Neural progenitor cell (in vitro differentiated cells): ENCODE results near the gene OLIG2. TPM values are rescaled to one million over a fixed set of nuclear protein-coding genes. Genes with fewer than 3 reads are reported as not detected.

Experiments used
- DNase-seq: peaks from one replicate; pipeline ENCODE4 v3.0.0-alpha.2; 2016; ENCODE audit warnings: low spot score
- H2AFZ ChIP-seq: fragments of 200-600 bp; sonication (generic); replicated peaks from 2 replicates; pipeline ENCODE4 v1.6.1; 2016; ENCODE audit warnings: antibody characterized with exemption
- H3F3A ChIP-seq: fragments of 200-600 bp; sonication (generic); 2 replicates; pipeline ENCODE4 v1.6.1; 2016; ENCODE audit warnings: antibody characterized with exemption, low read depth
- H3K27ac ChIP-seq: fragments of 200-600 bp; sonication (generic); 2 replicates; pipeline ENCODE4 v1.5.1; 2016; ENCODE audit warnings: mild to moderate bottlenecking
- H3K27me3 ChIP-seq: fragments of 200-600 bp; sonication (generic); 2 replicates; pipeline ENCODE4 v1.6.1; 2016; ENCODE audit warnings: mild to moderate bottlenecking, moderate library complexity
- H3K36me3 ChIP-seq: fragments of 200-600 bp; sonication (generic); 2 replicates; pipeline ENCODE4 v1.5.1; 2016
- H3K4me1 ChIP-seq: fragments of 200-600 bp; sonication (generic); 2 replicates; pipeline ENCODE4 v1.6.1; 2016; ENCODE audit warnings: mixed run types
- H3K4me2 ChIP-seq: fragments of 200-600 bp; sonication (generic); 2 replicates; pipeline ENCODE4 v1.6.1; 2016
- H3K4me3 ChIP-seq: fragments of 200-600 bp; sonication (generic); 2 replicates; pipeline ENCODE4 v1.5.1; 2016
- H3K79me2 ChIP-seq: fragments of 200-600 bp; sonication (generic); 2 replicates; pipeline ENCODE4 v1.6.1; 2016; ENCODE audit warnings: low read depth
- H3K9ac ChIP-seq: fragments of 200-600 bp; sonication (generic); 2 replicates; pipeline ENCODE4 v1.6.1; 2016
- H3K9me3 ChIP-seq: fragments of 200-600 bp; sonication (generic); 2 replicates; pipeline ENCODE4 v1.5.1; 2016; ENCODE audit warnings: low read depth
- H4K20me1 ChIP-seq: fragments of 200-600 bp; sonication (generic); 2 replicates; pipeline ENCODE4 v1.6.1; 2016; ENCODE audit warnings: low read depth
- H3K27ac Mint-ChIP-seq: 3 replicates; pipeline ENCODE4 v1.8.0; 2021; ENCODE audit warnings: mixed read lengths
- H3K27me3 Mint-ChIP-seq: 2 replicates; pipeline ENCODE4 v1.8.0; 2022; ENCODE audit warnings: low read depth, mild to moderate bottlenecking, inconsistent platforms, moderate library complexity, mixed read lengths; ENCODE audit not compliant: insufficient read depth
- H3K36me3 Mint-ChIP-seq: 3 replicates; pipeline ENCODE4 v1.8.0; 2021; ENCODE audit warnings: mixed read lengths
- H3K4me1 Mint-ChIP-seq: 3 replicates; pipeline ENCODE4 v1.8.0; 2021; ENCODE audit warnings: mixed read lengths
- H3K4me3 Mint-ChIP-seq: 3 replicates; pipeline ENCODE4 v1.8.0; 2021; ENCODE audit warnings: mild to moderate bottlenecking, moderate library complexity, mixed read lengths
- H3K9me3 Mint-ChIP-seq: 3 replicates; pipeline ENCODE4 v1.8.0; 2020; ENCODE audit warnings: mixed read lengths
- EZH2 ChIP-seq: fragments of 200-600 bp; sonication (generic); IDR thresholded peaks from 2 replicates; pipeline ENCODE4 v1.6.1; 2017; ENCODE audit warnings: antibody characterized with exemption, mild to moderate bottlenecking, moderate library complexity
- EZH2phosphoT487 ChIP-seq: fragments of 200-600 bp; sonication (generic); IDR thresholded peaks from 2 replicates; pipeline ENCODE4 v1.6.1; 2017; ENCODE audit warnings: antibody characterized with exemption
- total RNA-seq: library from RNA; depleted of rRNA; stranded (reverse); fragments of >200 nt; gene quantifications from 2 replicates; pipeline ENCODE4 v1.2.3, GENCODE V29; 2015; ENCODE audit warnings: low replicate concordance
- TF ChIP-seq, protein P1 (sequence below): fragments of 200-600 bp; sonication (generic); IDR thresholded peaks from 2 replicates; pipeline ENCODE4 v1.5.1; 2017; ENCODE audit warnings: antibody characterized with exemption, mild to moderate bottlenecking

Gene OLIG2
- total RNA-seq, 1 donor from 2014 or later, result not detected

DNA sequence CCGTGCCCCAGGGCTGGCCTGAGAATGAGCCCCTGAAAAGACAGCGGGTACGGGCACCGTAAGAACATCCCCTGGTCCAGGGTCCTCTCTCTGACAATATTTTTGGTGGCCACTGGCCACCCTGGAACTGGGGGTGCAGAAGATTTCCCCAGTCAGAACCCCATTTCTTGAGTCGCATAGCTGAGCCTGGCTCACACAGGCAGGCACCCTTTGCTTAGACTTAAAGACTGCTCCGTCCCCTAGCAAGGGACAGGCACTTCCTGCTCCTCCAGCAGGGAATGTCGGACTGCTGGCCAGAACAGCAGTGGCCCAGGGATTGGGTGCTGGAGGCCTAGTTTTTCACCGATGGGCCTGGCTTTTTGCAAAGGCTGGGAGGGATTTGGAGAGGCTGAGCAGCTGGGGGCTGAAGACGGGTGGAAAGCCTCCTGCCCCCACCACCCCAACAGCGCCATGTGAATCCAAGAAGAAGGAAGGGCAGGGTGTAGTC is 4.3 kb downstream of the OLIG2 start:
- Histone ChIP-seq H2AFZ (no peak overlapping the region), H3K9me3 (no peaks in the 10 kb centered on the region), H3K4me1 (peaks cover 6% of the 10 kb centered on the region), H3K27ac (no peak overlapping the region), H3K36me3 (no peaks in the 10 kb centered on the region), H3K79me2 (no peaks in the 10 kb centered on the region), H3K27me3 (peaks cover 100% of the 10 kb centered on the region), H3K9ac (no peak overlapping the region), H3K4me2 (no peak overlapping the region), H3F3A (peaks cover 16% of the 10 kb centered on the region), H3K4me3 (no peak overlapping the region), H4K20me1 (peaks cover 89% of the 10 kb centered on the region)
- H3K4me1 Mint-ChIP-seq, result peaks cover 19% of the 10 kb centered on the region
- TF ChIP-seq, protein P1, sequence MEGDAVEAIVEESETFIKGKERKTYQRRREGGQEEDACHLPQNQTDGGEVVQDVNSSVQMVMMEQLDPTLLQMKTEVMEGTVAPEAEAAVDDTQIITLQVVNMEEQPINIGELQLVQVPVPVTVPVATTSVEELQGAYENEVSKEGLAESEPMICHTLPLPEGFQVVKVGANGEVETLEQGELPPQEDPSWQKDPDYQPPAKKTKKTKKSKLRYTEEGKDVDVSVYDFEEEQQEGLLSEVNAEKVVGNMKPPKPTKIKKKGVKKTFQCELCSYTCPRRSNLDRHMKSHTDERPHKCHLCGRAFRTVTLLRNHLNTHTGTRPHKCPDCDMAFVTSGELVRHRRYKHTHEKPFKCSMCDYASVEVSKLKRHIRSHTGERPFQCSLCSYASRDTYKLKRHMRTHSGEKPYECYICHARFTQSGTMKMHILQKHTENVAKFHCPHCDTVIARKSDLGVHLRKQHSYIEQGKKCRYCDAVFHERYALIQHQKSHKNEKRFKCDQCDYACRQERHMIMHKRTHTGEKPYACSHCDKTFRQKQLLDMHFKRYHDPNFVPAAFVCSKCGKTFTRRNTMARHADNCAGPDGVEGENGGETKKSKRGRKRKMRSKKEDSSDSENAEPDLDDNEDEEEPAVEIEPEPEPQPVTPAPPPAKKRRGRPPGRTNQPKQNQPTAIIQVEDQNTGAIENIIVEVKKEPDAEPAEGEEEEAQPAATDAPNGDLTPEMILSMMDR, result no peak
- peak; percentile 4 for TF ChIP-seq EZH2phosphoT487
- H3K9me3 Mint-ChIP-seq, result peaks cover 4% of the 10 kb centered on the region
- peaks cover 68% of the 10 kb centered on the region for H3K27me3 Mint-ChIP-seq
- no peaks in the 10 kb centered on the region for H3K36me3 Mint-ChIP-seq
- no peak overlapping the region for H3K4me3 Mint-ChIP-seq
- no peak overlapping the region for H3K27ac Mint-ChIP-seq
- no peak for DNase-seq

DNA sequence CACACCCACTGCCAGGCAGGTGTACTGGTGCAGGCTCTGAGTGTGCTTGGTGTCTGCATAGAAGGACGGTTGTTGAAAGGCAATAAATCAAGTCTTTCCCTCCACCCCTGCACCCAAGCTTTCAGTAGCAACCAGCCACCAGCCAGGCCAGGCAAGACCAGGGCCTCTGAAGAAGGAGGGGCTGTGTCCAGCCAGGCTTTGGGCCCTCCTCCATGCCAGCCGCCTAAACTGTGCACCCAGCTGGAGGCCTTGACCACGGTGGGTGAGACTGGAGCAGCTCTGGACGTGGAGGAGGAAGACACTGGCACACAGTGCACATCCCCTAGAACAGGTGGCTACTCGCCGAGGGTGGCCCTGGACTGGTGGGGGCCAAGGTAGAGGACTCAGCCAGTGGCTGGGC is 4.9 kb downstream of the OLIG2 start:
- H3K27me3 ChIP-seq, result peaks cover 100% of the 10 kb centered on the region
- no peak overlapping the region for H3K9ac ChIP-seq
- Mint-ChIP-seq H3K27me3 (peaks cover 64% of the 10 kb centered on the region), H3K27ac (no peak overlapping the region), H3K9me3 (peaks cover 4% of the 10 kb centered on the region), H3K4me3 (no peak overlapping the region), H3K36me3 (no peaks in the 10 kb centered on the region), H3K4me1 (peaks cover 18% of the 10 kb centered on the region)
- H4K20me1 ChIP-seq, result peaks cover 86% of the 10 kb centered on the region
- TF ChIP-seq EZH2, result no peak
- no peak for TF ChIP-seq EZH2phosphoT487
- TF ChIP-seq, protein P1, result no peak
- no peaks in the 10 kb centered on the region for H3K9me3 ChIP-seq
- no peak for DNase-seq
- H3F3A ChIP-seq, result peaks cover 13% of the 10 kb centered on the region
- no peak overlapping the region for H3K4me3 ChIP-seq
- peaks cover 6% of the 10 kb centered on the region for H3K4me1 ChIP-seq
- no peak overlapping the region for H3K4me2 ChIP-seq
- no peak overlapping the region for H2AFZ ChIP-seq
- no peaks in the 10 kb centered on the region for H3K36me3 ChIP-seq
- no peak overlapping the region for H3K27ac ChIP-seq
- no peaks in the 10 kb centered on the region for H3K79me2 ChIP-seq

DNA sequence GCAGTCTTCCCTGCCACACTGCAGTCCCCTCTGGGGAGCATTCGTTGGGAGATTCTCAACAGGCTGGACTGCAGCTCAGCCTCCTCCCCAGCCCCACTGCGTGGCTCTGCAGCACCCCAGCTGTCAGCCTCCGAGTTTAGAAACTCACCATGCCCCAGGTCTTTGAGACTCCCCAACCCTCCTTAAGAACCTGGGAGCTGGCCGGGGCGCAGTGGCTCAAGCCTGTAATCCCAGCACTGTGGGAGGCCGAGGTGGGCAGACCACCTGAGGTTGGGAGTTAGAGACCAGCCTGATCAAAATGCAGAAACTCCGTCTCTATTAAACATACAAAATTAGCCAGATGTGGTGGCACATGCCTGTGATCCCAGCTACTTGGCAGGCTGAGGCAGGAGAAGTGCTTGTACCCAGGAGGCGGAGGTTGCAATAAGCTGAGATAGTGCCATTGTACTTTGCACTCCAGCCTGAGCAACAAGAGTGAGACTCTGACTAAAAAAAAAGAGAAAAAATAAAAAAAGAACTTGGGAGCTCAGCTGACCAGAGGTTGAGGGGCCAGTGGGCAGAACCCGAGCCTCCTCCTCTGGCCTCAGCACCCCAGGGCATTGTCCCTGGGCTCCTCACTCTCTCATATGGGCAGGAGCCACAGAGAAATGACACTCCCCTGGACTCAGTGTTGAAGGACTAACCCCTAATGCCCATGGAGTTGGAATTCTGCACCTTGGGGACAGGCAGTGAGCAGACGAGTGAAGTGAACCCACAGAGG is 5.6 kb downstream of the OLIG2 start:
- H3K9me3 Mint-ChIP-seq, result peaks cover 3% of the 10 kb centered on the region
- H3K4me3 Mint-ChIP-seq, result no peak overlapping the region
- Histone ChIP-seq H3K79me2 (no peaks in the 10 kb centered on the region), H3K27me3 (peaks cover 100% of the 10 kb centered on the region), H3F3A (peaks cover 6% of the 10 kb centered on the region), H4K20me1 (peaks cover 80% of the 10 kb centered on the region), H3K27ac (no peak overlapping the region), H3K4me1 (peaks cover 6% of the 10 kb centered on the region), H3K9ac (no peak overlapping the region), H3K36me3 (no peaks in the 10 kb centered on the region), H3K4me3 (no peak overlapping the region), H3K9me3 (no peaks in the 10 kb centered on the region), H3K4me2 (no peak overlapping the region), H2AFZ (no peak overlapping the region)
- no peak for TF ChIP-seq EZH2phosphoT487
- TF ChIP-seq, protein P1, result no peak
- TF ChIP-seq EZH2, result no peak
- peaks cover 58% of the 10 kb centered on the region for H3K27me3 Mint-ChIP-seq
- H3K27ac Mint-ChIP-seq, result no peak overlapping the region
- DNase-seq, result no peak
- H3K36me3 Mint-ChIP-seq, result no peaks in the 10 kb centered on the region
- peaks cover 12% of the 10 kb centered on the region for H3K4me1 Mint-ChIP-seq
